Nephron (organoid): Measurements from ENCODE around the gene ZCCHC3.

Source experiments
- H3K27ac Mint-ChIP-seq, 3 experiments: 2 replicates each; pipeline ENCODE4 v1.8.0; 2020; ENCODE audit warnings: mixed read lengths in 3 of 3, mild to moderate bottlenecking in 2 of 3, moderate library complexity in 1 of 3
- H3K27me3 Mint-ChIP-seq: 2 replicates; pipeline ENCODE4 v1.8.0; 2021; ENCODE audit warnings: low read depth, mild to moderate bottlenecking, moderate library complexity, mixed read lengths
- H3K36me3 Mint-ChIP-seq: 2 replicates; pipeline ENCODE4 v1.8.0; 2020; ENCODE audit warnings: low read depth, mixed read lengths
- H3K4me1 Mint-ChIP-seq: 2 replicates; pipeline ENCODE4 v1.8.0; 2020; ENCODE audit warnings: mixed read lengths
- H3K4me3 Mint-ChIP-seq, 3 experiments: 2 replicates each; pipeline ENCODE4 v1.8.0; 2020; ENCODE audit warnings: mild to moderate bottlenecking in 3 of 3, mixed read lengths in 3 of 3, moderate library complexity in 2 of 3
- H3K9me3 Mint-ChIP-seq: 2 replicates; pipeline ENCODE4 v1.8.0; 2020; ENCODE audit warnings: mixed read lengths
- TF ChIP-seq, protein P1 (sequence below), 3 experiments: fragments of 200-600 bp; sonication (generic); IDR thresholded peaks; one replicate each; pipeline ENCODE4 v1.5.0; 2021; ENCODE audit warnings: antibody characterized with exemption in 3 of 3; ENCODE audit not compliant: unreplicated experiment in 3 of 3

Gene ZCCHC3

DNA sequence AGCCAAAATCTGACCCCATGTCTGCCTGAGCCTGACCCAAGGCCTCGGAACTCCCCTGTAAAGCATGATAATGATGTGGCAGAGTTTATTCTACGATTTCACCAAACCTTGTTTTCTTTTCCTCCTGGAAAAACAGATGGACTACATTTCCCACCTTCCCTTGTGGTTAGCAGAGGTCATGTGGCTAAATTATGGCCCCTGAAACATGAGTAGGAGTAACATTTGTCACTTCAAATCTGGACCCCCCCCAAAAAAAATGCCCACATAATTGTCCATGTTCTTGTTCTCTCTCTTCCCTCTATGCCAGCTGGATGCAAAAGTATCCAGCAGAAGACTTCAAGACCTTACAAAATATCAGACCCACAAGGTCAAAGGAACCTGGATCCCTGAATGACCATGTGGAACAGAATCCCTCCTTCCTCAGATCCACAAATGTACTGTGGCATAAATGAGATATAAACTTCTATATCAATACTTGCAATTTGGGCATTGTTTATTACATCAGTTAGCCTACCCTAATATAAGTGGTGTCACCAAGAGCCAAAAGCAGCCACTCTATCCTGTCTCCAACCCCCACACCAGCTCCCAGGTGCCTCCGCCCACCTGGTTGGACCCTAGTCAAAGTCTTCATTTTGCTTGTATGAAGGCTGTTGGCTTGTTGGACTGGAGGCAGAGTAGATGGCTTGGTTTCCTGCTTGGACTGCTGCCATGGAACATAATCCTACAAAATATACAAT is 8.2 kb upstream of the ZCCHC3 start:
- TF ChIP-seq, protein P1, sequence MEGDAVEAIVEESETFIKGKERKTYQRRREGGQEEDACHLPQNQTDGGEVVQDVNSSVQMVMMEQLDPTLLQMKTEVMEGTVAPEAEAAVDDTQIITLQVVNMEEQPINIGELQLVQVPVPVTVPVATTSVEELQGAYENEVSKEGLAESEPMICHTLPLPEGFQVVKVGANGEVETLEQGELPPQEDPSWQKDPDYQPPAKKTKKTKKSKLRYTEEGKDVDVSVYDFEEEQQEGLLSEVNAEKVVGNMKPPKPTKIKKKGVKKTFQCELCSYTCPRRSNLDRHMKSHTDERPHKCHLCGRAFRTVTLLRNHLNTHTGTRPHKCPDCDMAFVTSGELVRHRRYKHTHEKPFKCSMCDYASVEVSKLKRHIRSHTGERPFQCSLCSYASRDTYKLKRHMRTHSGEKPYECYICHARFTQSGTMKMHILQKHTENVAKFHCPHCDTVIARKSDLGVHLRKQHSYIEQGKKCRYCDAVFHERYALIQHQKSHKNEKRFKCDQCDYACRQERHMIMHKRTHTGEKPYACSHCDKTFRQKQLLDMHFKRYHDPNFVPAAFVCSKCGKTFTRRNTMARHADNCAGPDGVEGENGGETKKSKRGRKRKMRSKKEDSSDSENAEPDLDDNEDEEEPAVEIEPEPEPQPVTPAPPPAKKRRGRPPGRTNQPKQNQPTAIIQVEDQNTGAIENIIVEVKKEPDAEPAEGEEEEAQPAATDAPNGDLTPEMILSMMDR (IDR thresholded peaks at IDR 0.05; ENCODE audit: unreplicated experiment in 3 of 3), result no peak
- Mint-ChIP-seq H3K9me3 (no peaks in the 10 kb centered on the region), H3K4me1 (peaks cover 12% of the 10 kb centered on the region), H3K27ac (peak overlapping the region in 2 of 3 experiments; percentile 23 to 24), H3K4me3 (no peak overlapping the region), H3K36me3 (peaks cover 23% of the 10 kb centered on the region), H3K27me3 (no peaks in the 10 kb centered on the region)

DNA sequence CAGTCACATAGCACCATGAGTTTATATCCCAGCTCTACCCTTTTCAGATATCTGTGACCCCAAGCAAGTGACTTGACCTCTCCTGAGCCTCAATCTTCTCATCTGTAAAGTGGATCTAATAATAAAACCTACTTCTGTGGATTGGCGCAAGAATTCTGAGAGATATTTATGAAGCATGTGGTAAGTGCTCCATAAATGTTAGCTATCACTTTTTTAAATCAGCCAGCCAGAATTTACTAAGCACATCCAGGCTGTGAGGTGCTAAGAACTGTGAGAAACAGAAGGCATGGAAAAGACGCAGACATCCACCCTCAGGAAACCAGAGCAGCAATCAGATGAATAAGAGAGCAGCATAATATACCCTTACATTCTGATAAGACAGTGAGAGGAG is 7.7 kb upstream of the ZCCHC3 start:
- Mint-ChIP-seq H3K4me3 (no peak overlapping the region), H3K27ac (no peak overlapping the region), H3K4me1 (peaks cover 12% of the 10 kb centered on the region), H3K27me3 (no peaks in the 10 kb centered on the region), H3K9me3 (no peaks in the 10 kb centered on the region), H3K36me3 (peaks cover 23% of the 10 kb centered on the region)
- TF ChIP-seq, protein P1 (IDR thresholded peaks at IDR 0.05; ENCODE audit: unreplicated experiment in 3 of 3), result no peak

DNA sequence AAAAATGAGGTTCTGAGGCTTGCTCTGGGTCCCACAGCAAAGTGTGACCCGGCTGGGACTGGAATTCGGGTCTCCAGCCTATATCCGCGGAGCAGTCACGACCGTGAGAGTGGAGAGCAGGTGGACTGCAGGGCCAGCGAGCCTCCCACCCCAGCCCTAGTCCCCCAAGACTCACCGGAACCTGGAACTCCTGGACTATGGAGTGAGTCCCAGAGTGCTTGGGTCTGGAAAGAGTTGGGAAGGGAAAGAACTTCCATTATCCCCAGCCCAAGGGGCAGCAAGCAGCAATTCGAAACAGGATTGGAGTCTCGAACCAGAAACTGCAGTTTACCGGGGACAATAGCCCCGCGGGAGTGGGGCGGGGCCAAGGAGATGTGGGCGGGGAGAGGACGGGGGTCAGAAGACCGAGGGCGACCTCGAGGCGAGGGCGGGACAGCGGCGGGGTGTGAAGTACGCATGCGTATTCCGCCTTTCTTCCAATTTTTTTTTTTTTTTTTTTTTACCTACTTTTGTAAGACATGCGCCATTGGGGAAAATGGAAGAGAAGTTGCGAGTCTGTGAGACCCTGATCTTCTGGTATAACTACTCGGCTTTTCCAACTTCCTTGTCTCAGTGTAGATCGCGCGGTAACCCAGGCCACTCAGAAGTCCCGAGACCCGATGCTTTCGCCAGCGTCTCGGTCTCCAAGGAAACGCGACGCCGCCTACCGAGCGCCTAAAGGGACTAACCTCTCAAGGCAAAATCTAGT is 7.1 kb upstream of the ZCCHC3 start, which contains the start of gene C20orf96:
C20orf96 (minus strand) TSS at position 667 of the 748 bp plus-strand sequence; CDS start at position 527, 140 bp downstream.
- peaks cover 12% of the 10 kb centered on the region for H3K4me1 Mint-ChIP-seq
- H3K4me3 Mint-ChIP-seq, result no peak within 1 kb of the TSS
- TF ChIP-seq, protein P1 (IDR thresholded peaks at IDR 0.05; ENCODE audit: unreplicated experiment in 3 of 3), result peak; percentile 34 to 48 (median 48)
- no peak within 1 kb of the TSS for H3K27ac Mint-ChIP-seq
- H3K9me3 Mint-ChIP-seq, result no peaks in the 10 kb centered on the region
- peaks cover 23% of the 10 kb centered on the region for H3K36me3 Mint-ChIP-seq
- H3K27me3 Mint-ChIP-seq, result no peaks in the 10 kb centered on the region

DNA sequence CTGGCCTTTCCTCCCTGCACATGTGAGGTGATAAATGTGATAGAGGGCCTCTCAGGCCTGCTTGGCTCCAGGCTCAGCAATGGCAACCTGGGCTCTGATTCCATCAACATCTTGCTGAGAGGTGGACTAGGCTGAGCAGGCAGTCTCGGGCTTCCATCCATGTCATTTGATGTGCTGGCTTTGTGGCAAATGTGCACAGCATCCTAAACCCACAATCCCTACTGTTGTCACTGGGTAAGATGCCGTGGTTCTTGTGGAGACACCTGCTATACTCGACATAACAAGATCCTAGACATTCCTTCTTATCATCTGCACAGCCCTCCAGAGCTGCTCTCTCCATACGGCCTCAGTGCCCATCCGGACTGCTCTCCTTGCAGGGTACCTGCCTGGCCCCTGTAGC is 2.8 kb upstream of the ZCCHC3 start:
- H3K27me3 Mint-ChIP-seq, result no peaks in the 10 kb centered on the region
- peak overlapping the region in 2 of 3 experiments; percentile 60 to 82 for H3K27ac Mint-ChIP-seq
- TF ChIP-seq, protein P1 (IDR thresholded peaks at IDR 0.05; ENCODE audit: unreplicated experiment in 3 of 3), result no peak
- peaks cover 7% of the 10 kb centered on the region for H3K36me3 Mint-ChIP-seq
- H3K4me3 Mint-ChIP-seq, result peak overlapping the region; percentile 15 to 62 (median 42)
- H3K4me1 Mint-ChIP-seq, result peaks cover 24% of the 10 kb centered on the region
- no peaks in the 10 kb centered on the region for H3K9me3 Mint-ChIP-seq

DNA sequence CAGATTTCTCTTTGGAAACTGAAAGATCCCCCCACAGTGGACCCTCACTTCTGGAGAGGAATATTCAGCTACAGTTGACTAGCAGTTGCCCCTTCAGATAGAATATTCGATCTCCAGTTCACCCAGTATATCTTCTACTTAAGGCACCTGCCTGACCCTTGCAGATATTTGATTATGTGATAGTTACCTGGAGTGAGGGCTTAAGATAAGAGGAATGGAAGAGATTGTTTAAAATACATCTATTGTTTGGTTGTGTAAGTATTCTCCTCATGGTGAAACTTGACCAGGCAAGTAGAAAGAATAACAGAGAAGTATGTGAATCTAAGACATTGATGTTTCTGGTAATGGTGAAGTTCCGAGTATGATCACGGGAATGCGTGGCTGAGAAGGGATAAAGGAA is 1.6 kb upstream of the ZCCHC3 start:
- Mint-ChIP-seq H3K36me3 (peaks cover 11% of the 10 kb centered on the region), H3K4me3 (peak overlapping the region; percentile 82 to 100 (median 86)), H3K27ac (peak overlapping the region; percentile 86 to 96 (median 94)), H3K4me1 (peaks cover 31% of the 10 kb centered on the region), H3K9me3 (no peaks in the 10 kb centered on the region), H3K27me3 (no peaks in the 10 kb centered on the region)
- TF ChIP-seq, protein P1 (IDR thresholded peaks at IDR 0.05; ENCODE audit: unreplicated experiment in 3 of 3), result no peak
